ENCODE results near the gene NOS1. TPM values are rescaled to one million over a fixed set of nuclear protein-coding genes. Genes with fewer than 3 reads are reported as not detected.

Gene NOS1
- total and polyA plus RNA-seq, 2 donors (not counting 3 experiments of a cell fraction or from before 2014, with no cell fraction given) = not detected

GRCh38 chr12:117367006-117367638 is 5.7 kb upstream of the NOS1 start:
- Histone ChIP-seq H3K9ac (replicated peaks; ENCODE audit: extremely low read depth, insufficient read depth, low read length) (no peak overlapping the region), H2AFZ (ENCODE audit: low read depth, low read length) (no peak overlapping the region), H3K9me3 (replicated peaks; ENCODE audit: control insufficient read depth, insufficient read depth, low read length) (no peaks in the 10 kb centered on the region), H3K4me2 (ENCODE audit: insufficient read depth, low read length) (no peak overlapping the region), H3K4me1 (ENCODE audit: control insufficient read depth, extremely low read depth, insufficient read depth, low read length) (no peaks in the 10 kb centered on the region), H3K36me3 (ENCODE audit: control insufficient read depth in 2 of 2, extremely low read depth in 1 of 2, insufficient read depth in 2 of 2, low read length in 2 of 2) (no peaks in the 10 kb centered on the region), H3K9me1 (replicated peaks; ENCODE audit: control insufficient read depth, extremely low read depth, insufficient read depth, low read length) (no peaks in the 10 kb centered on the region), H3K79me2 (ENCODE audit: control insufficient read depth, insufficient read depth, low read length) (no peaks in the 10 kb centered on the region), H4K20me1 (replicated peaks; ENCODE audit: control insufficient read depth, extremely low read depth, insufficient read depth, low read length) (no peaks in the 10 kb centered on the region), H3K27ac (ENCODE audit: insufficient read depth, low read depth, low read length) (no peak overlapping the region), H3K27me3 (ENCODE audit: control insufficient read depth in 2 of 2, insufficient read depth in 2 of 2, low read length in 2 of 2) (peaks cover 14 to 17% of the 10 kb centered on the region in 2 experiments), H3K4me3 (replicated peaks in 1 of 3; ENCODE audit: insufficient read depth in 1 of 3, low read depth in 1 of 3, low read length in 3 of 3) (no peak overlapping the region)
- CTCF ChIA-PET = interaction anchor here (0.6 to 6.6 kb wide), 76 partner anchors 8 to 695 kb away, joined by 3 to 530 read pairs (median 4); no protein-coding TSS in a partner anchor
- POLR2A ChIA-PET = no interaction called here
- no TSS peak for BruUV-seq (replicated peaks)
- TF ChIP-seq JUN (IDR thresholded peaks at IDR 0.05; ENCODE audit: borderline replicate concordance, insufficient read depth, insufficient read length, low read depth) (no peak), GATA2 (IDR thresholded peaks at IDR 0.05; ENCODE audit: insufficient read depth, insufficient read length, low read depth, low read length) (no peak), POLR2AphosphoS5 (IDR thresholded peaks at IDR 0.05; ENCODE audit: insufficient read depth, low read depth, low read length) (no peak), MYC (IDR thresholded peaks at IDR 0.05; ENCODE audit: low read depth, low read length) (no peak), EZH2 (IDR thresholded peaks at IDR 0.05; ENCODE audit: borderline replicate concordance, low read depth, low read length, severe bottlenecking) (no peak), POLR2A (IDR thresholded peaks at IDR 0.05; ENCODE audit: low read depth, low read length) (no peak)
- TF ChIP-seq, protein P1, sequence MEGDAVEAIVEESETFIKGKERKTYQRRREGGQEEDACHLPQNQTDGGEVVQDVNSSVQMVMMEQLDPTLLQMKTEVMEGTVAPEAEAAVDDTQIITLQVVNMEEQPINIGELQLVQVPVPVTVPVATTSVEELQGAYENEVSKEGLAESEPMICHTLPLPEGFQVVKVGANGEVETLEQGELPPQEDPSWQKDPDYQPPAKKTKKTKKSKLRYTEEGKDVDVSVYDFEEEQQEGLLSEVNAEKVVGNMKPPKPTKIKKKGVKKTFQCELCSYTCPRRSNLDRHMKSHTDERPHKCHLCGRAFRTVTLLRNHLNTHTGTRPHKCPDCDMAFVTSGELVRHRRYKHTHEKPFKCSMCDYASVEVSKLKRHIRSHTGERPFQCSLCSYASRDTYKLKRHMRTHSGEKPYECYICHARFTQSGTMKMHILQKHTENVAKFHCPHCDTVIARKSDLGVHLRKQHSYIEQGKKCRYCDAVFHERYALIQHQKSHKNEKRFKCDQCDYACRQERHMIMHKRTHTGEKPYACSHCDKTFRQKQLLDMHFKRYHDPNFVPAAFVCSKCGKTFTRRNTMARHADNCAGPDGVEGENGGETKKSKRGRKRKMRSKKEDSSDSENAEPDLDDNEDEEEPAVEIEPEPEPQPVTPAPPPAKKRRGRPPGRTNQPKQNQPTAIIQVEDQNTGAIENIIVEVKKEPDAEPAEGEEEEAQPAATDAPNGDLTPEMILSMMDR (IDR thresholded peaks at IDR 0.05; ENCODE audit: extremely low read depth in 1 of 2, insufficient read depth in 1 of 2, low read depth in 1 of 2, low read length in 2 of 2) = peak; percentile 82 to 87
- TF ChIP-seq, protein P2, sequence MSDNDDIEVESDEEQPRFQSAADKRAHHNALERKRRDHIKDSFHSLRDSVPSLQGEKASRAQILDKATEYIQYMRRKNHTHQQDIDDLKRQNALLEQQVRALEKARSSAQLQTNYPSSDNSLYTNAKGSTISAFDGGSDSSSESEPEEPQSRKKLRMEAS (IDR thresholded peaks at IDR 0.05; ENCODE audit: insufficient read depth, insufficient read length) = no peak
- intact Hi-C loops (cut with micrococcal nuclease) (loop anchor here (1.0 to 2.0 kb wide), 8 partner anchors 106 to 487 kb away; no protein-coding TSS in a partner anchor), dilution Hi-C loops (cut with MboI; ENCODE audit: extremely low pct_ligation_motif_present, low sequenced_read_pairs) (loop anchor here (25.0 kb wide), 1 partner anchor 470 kb away; no protein-coding TSS in a partner anchor)
- DNase-seq (ENCODE audit: low read depth, low spot score) (peak; percentile 79), FAIRE-seq (peak; percentile 68)

Measured in endothelial cell of umbilical vein (primary cell).